Spleen (tissue), 11 donors: Measurements from ENCODE around the gene FAM204A. TPM values are rescaled to one million over a fixed set of nuclear protein-coding genes. Genes with fewer than 3 reads are reported as not detected.

ENCODE experiments used
- DNase-seq: peaks from one replicate; pipeline ENCODE4 v3.0.0-alpha.2; 2020
- H3K27ac ChIP-seq, 8 donors: fragments of 200-600 bp; sonication (generic) in 7 of 8; 1 replicate in 4 of 8; 2 replicates in 4 of 8; pipeline versions ENCODE4 v1.5.0 to v1.8.0; 2016 to 2021; ENCODE audit warnings: inconsistent platforms in 4 of 8, mild to moderate bottlenecking in 4 of 8, moderate library complexity in 1 of 8
- H3K27me3 ChIP-seq, 7 donors: fragments of 200-600 bp; sonication (generic) in 6 of 7; replicated peaks in 1 of 7; 1 replicate in 4 of 7; 2 replicates in 3 of 7; pipeline versions ENCODE4 v1.5.0 to v1.8.0; 2016 to 2021; ENCODE audit warnings: inconsistent platforms in 3 of 7, mild to moderate bottlenecking in 1 of 7
- H3K36me3 ChIP-seq, 6 donors: fragments of 200-600 bp; sonication (generic) in 5 of 6; 1 replicate in 4 of 6; 2 replicates in 2 of 6; pipeline versions ENCODE4 v1.5.0 to v1.8.0; 2016 to 2021; ENCODE audit warnings: inconsistent platforms in 2 of 6
- H3K4me1 ChIP-seq, 6 donors: fragments of 200-600 bp; sonication (generic) in 5 of 6; 1 replicate in 3 of 6; 2 replicates in 3 of 6; pipeline versions ENCODE4 v1.5.0 to v1.8.0; 2016 to 2021; ENCODE audit warnings: inconsistent platforms in 3 of 6
- H3K4me3 ChIP-seq, 8 donors: fragments of 200-600 bp; sonication (generic) in 7 of 8; 1 replicate in 4 of 8; 2 replicates in 4 of 8; pipeline versions ENCODE4 v1.5.0 to v1.8.0; 2016 to 2021; ENCODE audit warnings: inconsistent platforms in 4 of 8, mild to moderate bottlenecking in 4 of 8, moderate library complexity in 2 of 8
- H3K9me3 ChIP-seq, 8 donors: fragments of 200-600 bp; sonication (generic) in 7 of 8; 1 replicate in 4 of 8; 2 replicates in 4 of 8; pipeline versions ENCODE4 v1.5.0 to v1.8.0; 2016 to 2021; ENCODE audit warnings: inconsistent platforms in 4 of 8
- CTCF ChIP-seq, 11 experiments: fragments of 200-600 bp in 7 of 11; fragments of 450-650 bp in 4 of 11; sonication (generic) in 4 of 11; IDR thresholded peaks in 8 of 11; conservative IDR thresholded peaks in 3 of 11; 1 replicate in 7 of 11; 2 replicates in 4 of 11; pipeline versions ENCODE4 v1.4.0 to v1.8.0; 2016 to 2021; ENCODE audit warnings: antibody characterized with exemption in 11 of 11, inconsistent platforms in 4 of 11, mild to moderate bottlenecking in 1 of 11
- POLR2A ChIP-seq, 3 donors: fragments of 450-650 bp; IDR thresholded peaks; one replicate each; pipeline ENCODE4 v1.5.1; 2017; ENCODE audit warnings: antibody characterized with exemption in 3 of 3, mild to moderate bottlenecking in 1 of 3
- POLR2AphosphoS5 ChIP-seq, 3 donors: sonication (generic); formaldehyde crosslinking; IDR thresholded peaks; one replicate each; pipeline ENCODE4 v1.5.1; 2017; ENCODE audit warnings: antibody characterized with exemption in 3 of 3
- intact Hi-C: fragments of 100-400 bp; cut with DNase I; formaldehyde crosslinking; loops from one replicate; pipeline ENCODE4 v1.15.0; 2023; ENCODE audit warnings: low total_unique reads
- polyA plus RNA-seq, 3 donors: library from polyadenylated mRNA; stranded (reverse); fragments of 200-250 nt; gene quantifications; one replicate each; pipeline ENCODE4 v1.2.1, GENCODE V29; 2013
- total RNA-seq, 7 donors: library from RNA; depleted of rRNA in 3 of 7; stranded (reverse); fragments of >200 nt in 3 of 7; fragmentation: NEBNext Ultra II Directional in 4 of 7; extraction: Animal tissue kit (Norgen Biotek cat#: 25700) in 4 of 7; gene quantifications; one replicate each; pipeline versions ENCODE4 v1.1.0 to v1.2.1, GENCODE V29; 2016 to 2021
- donor health status: healthy with polysubstance abuse.
- donor health status: DM: no; HTN: no; CAD: no; lungs with moderate emphysema.
- donor health status: DM: no; HTN: no; CAD: no.
- donor health status: Bipolar disorder and iron deficiency.
- donor health status: healthy.
- donor health status: DM: no; HTN: no; CAD: no.
- donor health status: DM: yes; HTN: yes; CAD: no.

Gene FAM204A
- total and polyA plus RNA-seq, 10 donors: 39.5 to 78.2 (median 54.2) TPM

DNA sequence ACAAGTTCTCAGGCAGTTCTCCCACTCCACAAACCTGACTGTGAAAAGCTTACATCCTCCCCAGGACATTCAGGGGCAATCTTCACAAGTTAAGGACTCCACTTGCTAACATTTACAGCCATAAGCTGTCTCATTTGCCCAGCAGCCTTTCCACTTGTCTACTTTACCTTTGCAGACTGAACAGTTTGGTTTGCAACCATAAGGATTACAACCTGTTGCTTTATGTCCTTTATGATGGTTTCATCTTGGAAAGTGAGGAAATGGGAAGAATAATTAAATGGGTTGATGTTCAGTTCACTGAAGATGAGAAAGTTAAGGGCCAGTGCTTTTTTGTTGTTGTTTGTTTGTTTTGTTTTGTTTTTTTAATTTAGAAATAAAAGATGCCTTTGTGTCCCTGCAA is 92.4 kb downstream of the FAM204A start:
- Histone ChIP-seq H3K4me3 (no peak overlapping the region), H3K27me3 (peaks cover 0 to 80% (median 28%) of the 10 kb centered on the region in 7 donors), H3K9me3 (no peaks in the 10 kb centered on the region), H3K4me1 (no peaks in the 10 kb centered on the region), H3K27ac (no peak overlapping the region), H3K36me3 (no peaks in the 10 kb centered on the region)
- TF ChIP-seq POLR2A (IDR thresholded peaks at IDR 0.05) (no peak), POLR2AphosphoS5 (IDR thresholded peaks at IDR 0.05) (no peak), CTCF (IDR thresholded peaks at IDR 0.05 in 8 of 11, conservative IDR thresholded peaks at IDR 0.05 in 3 of 11) (no peak)
- intact Hi-C loops: no loop called here
- no peak for DNase-seq
